IMR-90 (cell line): Measurements from ENCODE around the gene ZNF287. TPM values are rescaled to one million over a fixed set of nuclear protein-coding genes. Genes with fewer than 3 reads are reported as not detected.

Experiments
- ATAC-seq: fragments of 200-7000 bp; cut with Tn5 transposase; 2 replicates; pipeline ENCODE4 v1.9.1; 2020; ENCODE audit warnings: low read depth, mild to moderate bottlenecking, moderate library complexity
- BruUV-seq: library from RNA; stranded (reverse); fragments of 400-500 nt; replicated peaks from 2 replicates; lab custom pipeline; 2021; lab: Mats Ljungman, UMichigan
- CTCF ChIA-PET: fragments of 300-600 bp; formaldehyde crosslinking; extraction: SDS; loops from one replicate; lab custom pipeline; 2021; ENCODE audit warnings: antibody characterized with exemption; lab: Yijun Ruan, JAX
- POLR2A ChIA-PET: fragments of 300-600 bp; sonication (Branson Sonifier 250); formaldehyde crosslinking; loops from one replicate; lab custom pipeline; 2022; ENCODE audit warnings: antibody characterized with exemption; ENCODE audit not compliant: unreplicated experiment; lab: Charles Lee
- DNase-seq: peaks from one replicate; pipeline ENCODE4 v3.0.0; 2013
- H2AFZ ChIP-seq: replicated peaks from 2 replicates; pipeline ENCODE3; 2013; ENCODE audit warnings: low read length, mild to moderate bottlenecking; ENCODE audit not compliant: poor library complexity
- H2AK5ac ChIP-seq: 2 replicates; pipeline ENCODE4 v1.6.1; 2013; ENCODE audit warnings: low read depth, low read length, inconsistent platforms
- H2AK9ac ChIP-seq: replicated peaks from 2 replicates; pipeline ENCODE3; 2013; ENCODE audit warnings: mild to moderate bottlenecking, low read depth, low read length, moderate library complexity; ENCODE audit not compliant: poor library complexity
- H2BK120ac ChIP-seq: 2 replicates; pipeline ENCODE4 v1.6.1; 2013; ENCODE audit warnings: low read depth, low read length, inconsistent platforms
- H2BK15ac ChIP-seq: 3 replicates; pipeline ENCODE4 v1.6.1; 2013; ENCODE audit warnings: low read depth, low read length, inconsistent platforms
- H2BK20ac ChIP-seq: 2 replicates; pipeline ENCODE4 v1.6.1; 2013; ENCODE audit warnings: low read depth, mild to moderate bottlenecking, inconsistent platforms, low read length, moderate library complexity
- H2BK5ac ChIP-seq: 2 replicates; pipeline ENCODE4 v1.6.1; 2013; ENCODE audit warnings: mild to moderate bottlenecking, low read depth, low read length, inconsistent platforms; ENCODE audit not compliant: poor library complexity, severe bottlenecking
- H3K14ac ChIP-seq: replicated peaks from 2 replicates; pipeline ENCODE4 v1.6.1; 2013; ENCODE audit warnings: low read depth, low read length, inconsistent platforms
- H3K18ac ChIP-seq: 2 replicates; pipeline ENCODE4 v1.6.1; 2013; ENCODE audit warnings: low read depth, low read length, control low read depth
- H3K23ac ChIP-seq: 2 replicates; pipeline ENCODE4 v1.6.1; 2013; ENCODE audit warnings: low read depth, low read length, inconsistent platforms
- H3K27ac ChIP-seq: 2 replicates; pipeline ENCODE4 v1.5.1; 2013; ENCODE audit warnings: mild to moderate bottlenecking, control low read depth, low read length; ENCODE audit not compliant: insufficient read depth
- H3K27me3 ChIP-seq: 2 replicates; pipeline ENCODE4 v1.6.1; 2013; ENCODE audit warnings: low read length; ENCODE audit not compliant: control insufficient read depth, insufficient read depth
- H3K36me3 ChIP-seq: 2 replicates; pipeline ENCODE4 v1.6.1; 2013; ENCODE audit warnings: low read length, mixed read lengths; ENCODE audit not compliant: control insufficient read depth, insufficient read depth
- H3K4ac ChIP-seq: 2 replicates; pipeline ENCODE4 v1.6.1; 2013; ENCODE audit warnings: low read depth, low read length, inconsistent platforms
- H3K4me1 ChIP-seq: 2 replicates; pipeline ENCODE4 v1.6.1; 2013; ENCODE audit warnings: low read length, mixed read lengths; ENCODE audit not compliant: control insufficient read depth, insufficient read depth
- H3K4me2 ChIP-seq: 2 replicates; pipeline ENCODE4 v1.6.1; 2013; ENCODE audit warnings: low read depth, mild to moderate bottlenecking, control low read depth, low read length, moderate library complexity
- H3K4me3 ChIP-seq: 2 replicates; pipeline ENCODE4 v1.5.1; 2013; ENCODE audit warnings: low read depth, mild to moderate bottlenecking, control low read depth, low read length, moderate library complexity; ENCODE audit not compliant: insufficient read depth
- H3K56ac ChIP-seq: 2 replicates; pipeline ENCODE4 v1.6.1; 2013; ENCODE audit warnings: low read length, inconsistent platforms; ENCODE audit not compliant: insufficient read depth; ENCODE audit errors: extremely low read depth
- H3K79me1 ChIP-seq, 2 experiments: 2 replicates each; pipeline ENCODE4 v1.6.1; 2013; ENCODE audit warnings: low read length in 2 of 2, inconsistent platforms in 1 of 2, low read depth in 1 of 2
- H3K9ac ChIP-seq: 2 replicates; pipeline ENCODE4 v1.6.1; 2013; ENCODE audit warnings: low read depth, low read length, control low read depth
- H3K9me1 ChIP-seq: 2 replicates; pipeline ENCODE4 v1.6.1; 2013; ENCODE audit warnings: low read length, inconsistent platforms; ENCODE audit not compliant: insufficient read depth
- H3K9me3 ChIP-seq: 2 replicates; pipeline ENCODE4 v1.6.1; 2013; ENCODE audit warnings: low read length; ENCODE audit not compliant: control insufficient read depth, insufficient read depth
- H4K20me1 ChIP-seq: 2 replicates; pipeline ENCODE4 v1.6.1; 2013; ENCODE audit warnings: low read length, inconsistent platforms; ENCODE audit not compliant: insufficient read depth
- H4K5ac ChIP-seq: 2 replicates; pipeline ENCODE4 v1.6.1; 2013; ENCODE audit warnings: mild to moderate bottlenecking, low read depth, low read length, control low read depth
- H4K8ac ChIP-seq, 2 experiments: 2 replicates each; pipeline ENCODE4 v1.6.1; 2013; ENCODE audit warnings: low read depth in 2 of 2, low read length in 2 of 2, control low read depth in 1 of 2, inconsistent platforms in 1 of 2
- H4K91ac ChIP-seq: 2 replicates; pipeline ENCODE4 v1.6.1; 2013; ENCODE audit warnings: low read depth, low read length, inconsistent platforms; ENCODE audit not compliant: insufficient read depth
- FOS ChIP-seq: fragments of 150-350 bp; IDR thresholded peaks from 2 replicates; pipeline ENCODE4 v1.6.1; 2016; ENCODE audit warnings: low read depth, low read length
- MAFK ChIP-seq: IDR thresholded peaks from 2 replicates; pipeline ENCODE4 v1.6.1; 2012; ENCODE audit warnings: low read depth, low read length, improper control_type of control experiment
- WGBS, 2 experiments: methylation state at CpG; one replicate each; pipeline versions ENCODE4 v1.1.5 to v1.1.7; 2013; ENCODE audit warnings: missing lambda C conversion rate in 2 of 2; ENCODE audit not compliant: insufficient read length in 1 of 2; ENCODE audit errors: extremely low coverage in 2 of 2; 5-methylcytosine and 5-hydroxymethylcytosine counted together
- dilution Hi-C: fragments of 300-500 bp; cut with HindIII; formaldehyde crosslinking; loops from one replicate; pipeline ENCODE4 v1.14.3; 2018; ENCODE audit warnings: low sequenced_read_pairs; ENCODE audit not compliant: unreplicated experiment
- in situ Hi-C: fragments of 300-500 bp; cut with MboI; formaldehyde crosslinking; loops from 3 replicates; pipeline ENCODE4 v1.14.3; 2019; ENCODE audit warnings: low sequenced_read_pairs, inconsistent platforms, mixed read lengths
- intact Hi-C: fragments of 100-400 bp; cut with micrococcal nuclease; formaldehyde crosslinking; loops from 2 replicates; pipeline ENCODE4 v1.10.0; 2022
- polyA plus RNA-seq, 3 experiments: library from polyadenylated mRNA; depleted of rRNA; stranded (reverse); fragments of >200 nt; gene quantifications; 2 replicates each; pipeline ENCODE4 v1.2.3, GENCODE V29; 2012; ENCODE audit warnings: low replicate concordance in 1 of 3
- total RNA-seq: library from RNA; depleted of rRNA; stranded (reverse); fragments of >200 nt; gene quantifications from 2 replicates; pipeline ENCODE4 v1.2.3, GENCODE V29; 2012
- TF ChIP-seq, protein P1 (sequence below): fragments of 150-350 bp; IDR thresholded peaks from 2 replicates; pipeline ENCODE4 v1.6.1; 2017; ENCODE audit warnings: mild to moderate bottlenecking, antibody characterized with exemption, low read length, low read depth

Gene ZNF287
- total and polyA plus RNA-seq, 2 of the 4 experiments (the other 2 are of a cell fraction), result 5.3 to 7.0 TPM

DNA sequence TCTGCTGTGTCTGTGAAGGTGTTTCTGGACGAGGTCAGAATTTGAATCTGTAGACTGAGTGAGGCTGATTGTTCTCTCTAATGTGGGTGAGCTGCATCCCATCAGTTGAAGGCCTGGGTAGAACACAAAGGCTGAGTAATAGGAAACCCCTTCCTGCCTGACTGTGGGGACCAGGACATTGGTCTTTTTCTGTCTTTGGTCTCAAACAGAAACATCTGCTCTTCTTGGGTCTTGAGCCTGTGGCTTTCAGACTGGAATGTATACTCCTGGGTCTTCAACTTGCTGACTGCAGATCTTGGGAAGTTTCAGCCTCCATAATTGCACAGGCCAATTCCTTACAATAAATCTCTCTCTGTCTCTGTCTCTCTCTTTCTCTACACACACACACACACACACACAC lies 57.4 kb downstream of the ZNF287 start:
- H3K27me3 ChIP-seq, result peaks cover 5% of the 10 kb centered on the region
- H3K4me3 ChIP-seq, result no peak overlapping the region
- ChIA-PET CTCF (no interaction called here), POLR2A (interaction anchor here (1.1 kb wide), 1 partner anchor 24 kb away, joined by 4 read pairs; no protein-coding TSS in a partner anchor)
- H3K14ac ChIP-seq, result no peak overlapping the region
- H3K18ac ChIP-seq, result no peak overlapping the region
- H2AK9ac ChIP-seq, result no peak overlapping the region
- H3K4ac ChIP-seq, result no peak overlapping the region
- no peak overlapping the region for H2BK15ac ChIP-seq
- no peaks in the 10 kb centered on the region for H3K36me3 ChIP-seq
- H3K4me1 ChIP-seq, result no peaks in the 10 kb centered on the region; the same call in none of the 2 replicates
- no peaks in the 10 kb centered on the region for H3K9me3 ChIP-seq
- BruUV-seq, result no TSS peak
- in situ Hi-C loops, result no loop called here
- H2BK20ac ChIP-seq, result no peak overlapping the region
- H4K5ac ChIP-seq, result no peak overlapping the region
- H3K56ac ChIP-seq, result no peak overlapping the region
- no peak overlapping the region for H3K27ac ChIP-seq
- TF ChIP-seq, protein P1, sequence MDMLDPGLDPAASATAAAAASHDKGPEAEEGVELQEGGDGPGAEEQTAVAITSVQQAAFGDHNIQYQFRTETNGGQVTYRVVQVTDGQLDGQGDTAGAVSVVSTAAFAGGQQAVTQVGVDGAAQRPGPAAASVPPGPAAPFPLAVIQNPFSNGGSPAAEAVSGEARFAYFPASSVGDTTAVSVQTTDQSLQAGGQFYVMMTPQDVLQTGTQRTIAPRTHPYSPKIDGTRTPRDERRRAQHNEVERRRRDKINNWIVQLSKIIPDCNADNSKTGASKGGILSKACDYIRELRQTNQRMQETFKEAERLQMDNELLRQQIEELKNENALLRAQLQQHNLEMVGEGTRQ, result no peak
- no peak for TF ChIP-seq FOS
- no peak for TF ChIP-seq MAFK
- no peaks in the 10 kb centered on the region for H3K79me1 ChIP-seq
- no peak overlapping the region for H2BK5ac ChIP-seq
- H2BK120ac ChIP-seq, result no peak overlapping the region
- no peaks in the 10 kb centered on the region for H4K20me1 ChIP-seq
- H2AFZ ChIP-seq, result no peak overlapping the region
- no peak overlapping the region for H4K8ac ChIP-seq
- intact Hi-C loops, result no loop called here
- H3K4me2 ChIP-seq, result no peak overlapping the region
- dilution Hi-C loops, result no loop called here
- H4K91ac ChIP-seq, result no peak overlapping the region
- DNase-seq (no peak), ATAC-seq (no peak)
- no peak overlapping the region for H2AK5ac ChIP-seq
- H3K9ac ChIP-seq, result no peak overlapping the region
- no CpG with 5 or more reads among the region's 1 CpG for WGBS, 2 experiments
- H3K23ac ChIP-seq, result no peak overlapping the region; the same call in 1 of the 2 replicates
- peaks cover 3% of the 10 kb centered on the region; the same call in 1 of the 2 replicates for H3K9me1 ChIP-seq
